Activated CD4-positive, alpha-beta memory T cell treated with anti-CD3 and anti-CD28 coated beads for 36 hours (primary cell): Measurements from ENCODE around the gene SSH3. TPM values are rescaled to one million over a fixed set of nuclear protein-coding genes. Genes with fewer than 3 reads are reported as not detected.
"Not testable (repeated sequence)": the region's sequence is repeated elsewhere in the genome, so short reads cannot be mapped to it uniquely, and the experiment has no call there.

ENCODE experiments used
- CTCF ChIA-PET: fragments of 350-600 bp; sonication (Branson Sonifier 250); formaldehyde crosslinking; loops from one replicate; lab custom pipeline; 2021; ENCODE audit warnings: antibody characterized with exemption, inconsistent platforms; lab: Charles Lee
- POLR2A ChIA-PET: fragments of 350-600 bp; sonication (Branson Sonifier 250); formaldehyde crosslinking; loops from one replicate; lab custom pipeline; 2021; ENCODE audit warnings: antibody characterized with exemption; lab: Charles Lee
- DNase-seq: peaks from one replicate; pipeline ENCODE4 v3.0.0-alpha.2; 2020
- H3K27ac Mint-ChIP-seq: one replicate; pipeline ENCODE4 v1.8.0; 2021; ENCODE audit warnings: mixed read lengths
- H3K27me3 Mint-ChIP-seq: one replicate; pipeline ENCODE4 v1.8.0; 2021; ENCODE audit warnings: mixed read lengths
- H3K36me3 Mint-ChIP-seq: one replicate; pipeline ENCODE4 v1.8.0; 2021; ENCODE audit warnings: mixed read lengths
- H3K4me1 Mint-ChIP-seq: one replicate; pipeline ENCODE4 v1.8.0; 2021; ENCODE audit warnings: low read depth, mixed read lengths
- H3K4me3 Mint-ChIP-seq: one replicate; pipeline ENCODE4 v1.8.0; 2021; ENCODE audit warnings: mild to moderate bottlenecking, mixed read lengths
- H3K9me3 Mint-ChIP-seq: one replicate; pipeline ENCODE4 v1.8.0; 2021; ENCODE audit warnings: mixed read lengths
- intact Hi-C: fragments of 100-400 bp; cut with micrococcal nuclease; formaldehyde crosslinking; loops from one replicate; pipeline ENCODE4 v1.15.1; 2023
- total RNA-seq, 2 experiments: library from RNA; stranded (reverse); gene quantifications; one replicate each; pipeline ENCODE4 v1.2.3, GENCODE V29; 2021

SSH3 gene, protein sequence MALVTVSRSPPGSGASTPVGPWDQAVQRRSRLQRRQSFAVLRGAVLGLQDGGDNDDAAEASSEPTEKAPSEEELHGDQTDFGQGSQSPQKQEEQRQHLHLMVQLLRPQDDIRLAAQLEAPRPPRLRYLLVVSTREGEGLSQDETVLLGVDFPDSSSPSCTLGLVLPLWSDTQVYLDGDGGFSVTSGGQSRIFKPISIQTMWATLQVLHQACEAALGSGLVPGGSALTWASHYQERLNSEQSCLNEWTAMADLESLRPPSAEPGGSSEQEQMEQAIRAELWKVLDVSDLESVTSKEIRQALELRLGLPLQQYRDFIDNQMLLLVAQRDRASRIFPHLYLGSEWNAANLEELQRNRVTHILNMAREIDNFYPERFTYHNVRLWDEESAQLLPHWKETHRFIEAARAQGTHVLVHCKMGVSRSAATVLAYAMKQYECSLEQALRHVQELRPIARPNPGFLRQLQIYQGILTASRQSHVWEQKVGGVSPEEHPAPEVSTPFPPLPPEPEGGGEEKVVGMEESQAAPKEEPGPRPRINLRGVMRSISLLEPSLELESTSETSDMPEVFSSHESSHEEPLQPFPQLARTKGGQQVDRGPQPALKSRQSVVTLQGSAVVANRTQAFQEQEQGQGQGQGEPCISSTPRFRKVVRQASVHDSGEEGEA
- 10 to 100 TPM; 14.9 to 19.4 TPM for total RNA-seq

DNA sequence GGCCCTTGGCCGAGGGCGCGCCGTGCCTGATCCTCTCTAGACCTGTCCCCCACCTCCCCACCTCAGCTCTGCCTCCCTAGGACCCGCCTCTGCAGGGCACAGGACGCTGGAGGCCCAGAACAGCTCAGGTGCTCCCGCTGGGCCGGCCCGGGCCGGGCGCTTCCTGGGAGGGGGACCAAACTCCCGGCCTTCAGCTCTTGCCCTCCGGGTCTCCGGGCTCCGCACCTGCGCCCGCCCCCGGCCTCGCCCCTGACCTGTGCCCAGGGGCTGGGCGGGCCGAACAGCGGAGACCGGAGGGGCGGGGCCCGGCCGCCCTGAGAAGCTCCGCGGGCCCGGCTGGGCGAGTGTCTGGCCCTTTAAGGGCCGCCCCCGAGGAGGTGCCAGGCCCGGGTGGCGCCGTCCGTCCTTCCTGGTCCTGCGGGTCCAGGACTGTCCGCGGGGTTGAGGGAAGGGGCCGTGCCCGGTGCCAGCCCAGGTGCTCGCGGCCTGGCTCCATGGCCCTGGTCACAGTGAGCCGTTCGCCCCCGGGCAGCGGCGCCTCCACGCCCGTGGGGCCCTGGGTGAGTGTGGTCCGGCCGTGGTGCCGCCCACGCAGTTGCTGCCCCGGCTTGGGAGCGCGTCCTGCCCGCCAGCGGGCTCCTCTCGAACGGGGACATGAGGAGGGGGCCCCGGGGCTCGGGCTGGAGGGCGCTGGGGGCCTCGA lies at the start of gene SSH3:
Gene SSH3 (plus strand): TSS at position 399 of the 703 bp plus-strand sequence. CDS start 96 bp downstream, at position 495.
- POLR2A ChIA-PET: interaction anchor here (0.5 to 2.2 kb wide), 8 partner anchors 10 to 169 kb away, joined by 3 to 13 read pairs (median 6); partner anchors contain the start of gene ANKRD13D
- intact Hi-C loops: no loop called here
- DNase-seq: peak; percentile 62
- no peak within 1 kb of the TSS for H3K27ac Mint-ChIP-seq
- peaks cover 17% of the 10 kb centered on the region for H3K36me3 Mint-ChIP-seq
- peaks cover 13% of the 10 kb centered on the region for H3K4me1 Mint-ChIP-seq
- H3K27me3 Mint-ChIP-seq: no peaks in the 10 kb centered on the region
- H3K4me3 Mint-ChIP-seq: peak within 1 kb of the TSS; percentile 70
- CTCF ChIA-PET: interaction anchor here (1.0 to 3.1 kb wide), 6 partner anchors 14 to 79 kb away, joined by 3 to 15 read pairs (median 4); partner anchors contain the start of gene ANKRD13D
- H3K9me3 Mint-ChIP-seq: no peaks in the 10 kb centered on the region

DNA sequence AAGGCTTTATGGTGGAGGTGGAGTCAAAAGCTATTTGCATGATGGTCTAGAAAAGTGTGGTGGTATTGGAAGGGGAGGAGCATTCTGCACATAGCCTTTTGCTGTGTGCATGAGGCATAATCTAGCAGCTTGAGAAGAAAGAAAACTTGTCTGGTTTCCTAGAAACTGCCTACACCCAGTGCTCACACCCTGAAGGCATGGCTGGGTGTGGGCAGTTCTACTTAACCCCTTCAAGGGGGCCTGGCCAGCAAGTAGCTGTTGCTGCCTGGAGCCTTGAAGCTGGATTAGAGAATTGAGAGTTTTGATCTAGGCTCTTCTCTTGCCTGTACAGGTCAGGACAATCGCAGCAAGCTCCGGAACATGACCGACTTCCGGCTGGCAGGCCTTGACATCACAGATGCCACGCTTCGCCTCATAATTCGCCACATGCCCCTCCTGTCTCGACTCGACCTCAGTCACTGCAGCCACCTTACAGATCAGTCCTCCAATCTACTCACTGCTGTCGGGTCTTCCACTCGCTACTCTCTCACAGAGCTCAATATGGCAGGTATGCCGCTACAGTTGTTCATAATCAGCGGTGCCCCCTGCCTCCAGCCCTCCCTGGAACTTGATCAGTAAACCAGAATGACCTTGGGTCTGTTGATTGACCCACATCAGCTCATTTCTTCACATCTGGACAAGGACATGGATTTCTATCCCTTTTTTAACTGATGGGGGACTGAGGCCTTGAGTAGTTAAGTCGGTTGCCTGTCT lies 49.3 kb upstream of the SSH3 start:
- DNase-seq: no peak
- Mint-ChIP-seq H3K4me3 (no peak overlapping the region), H3K27me3 (no peaks in the 10 kb centered on the region), H3K4me1 (peaks cover 33% of the 10 kb centered on the region), H3K27ac (peak overlapping the region; percentile 61), H3K9me3 (no peaks in the 10 kb centered on the region), H3K36me3 (peaks cover 67% of the 10 kb centered on the region)
- ChIA-PET CTCF (interaction anchor here (0.6 to 5.4 kb wide), 8 partner anchors 9 to 129 kb away, joined by 3 to 36 read pairs (median 5); no protein-coding TSS in a partner anchor), POLR2A (interaction anchor here (0.5 to 3.0 kb wide), 4 partner anchors 8 to 684 kb away, joined by 3 to 10 read pairs (median 5); no protein-coding TSS in a partner anchor)
- intact Hi-C loops: no loop called here

DNA sequence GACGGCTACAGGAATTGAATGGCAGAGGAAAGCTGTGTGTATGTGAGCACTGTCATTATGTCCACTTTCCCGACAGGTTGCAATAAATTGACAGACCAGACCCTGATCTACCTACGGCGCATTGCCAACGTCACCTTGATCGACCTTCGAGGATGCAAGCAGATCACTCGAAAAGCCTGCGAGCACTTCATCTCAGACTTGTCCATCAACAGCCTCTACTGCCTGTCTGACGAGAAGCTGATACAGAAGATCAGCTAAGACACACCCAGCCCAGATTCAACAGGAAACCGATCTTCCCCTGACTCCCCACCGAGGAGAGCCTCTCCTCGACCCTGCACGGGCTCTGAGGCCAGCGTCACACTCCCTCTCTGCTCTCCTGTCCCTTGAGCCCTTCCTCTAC lies 48.5 kb upstream of the SSH3 start:
- POLR2A ChIA-PET: interaction anchor here (0.5 kb wide), 1 partner anchor 685 kb away, joined by 4 read pairs; no protein-coding TSS in a partner anchor
- H3K4me1 Mint-ChIP-seq: peaks cover 27% of the 10 kb centered on the region
- intact Hi-C loops: no loop called here
- no peak for DNase-seq
- no peaks in the 10 kb centered on the region for H3K27me3 Mint-ChIP-seq
- H3K4me3 Mint-ChIP-seq: no peak overlapping the region
- peaks cover 60% of the 10 kb centered on the region for H3K36me3 Mint-ChIP-seq
- CTCF ChIA-PET: interaction anchor here (1.2 to 5.4 kb wide), 5 partner anchors 8 to 128 kb away, joined by 3 to 36 read pairs (median 4); no protein-coding TSS in a partner anchor
- H3K27ac Mint-ChIP-seq: peak overlapping the region; percentile 58
- no peaks in the 10 kb centered on the region for H3K9me3 Mint-ChIP-seq

DNA sequence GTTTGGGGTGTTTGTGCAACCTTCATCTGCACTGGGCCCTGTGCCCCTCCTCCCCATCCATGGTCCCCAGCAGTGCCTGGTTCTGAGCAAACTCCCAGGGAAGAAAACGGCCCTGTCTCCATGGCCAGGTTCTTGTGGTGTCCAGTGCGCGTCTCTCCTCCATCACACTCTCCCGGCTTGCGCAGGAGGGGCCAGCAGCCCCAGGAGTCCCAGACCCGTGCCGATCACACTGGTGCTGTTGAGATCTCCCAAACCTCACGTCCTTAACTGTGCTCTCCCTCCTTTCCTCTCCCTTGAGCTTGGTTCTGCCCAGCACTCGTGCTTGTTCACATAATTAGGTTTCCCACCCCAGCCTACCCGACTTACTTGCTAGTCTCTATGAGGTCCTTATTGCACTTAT lies 48.0 kb upstream of the SSH3 start:
- Mint-ChIP-seq H3K4me1 (peaks cover 25% of the 10 kb centered on the region), H3K4me3 (no peak overlapping the region), H3K27ac (no peak overlapping the region), H3K9me3 (no peaks in the 10 kb centered on the region), H3K36me3 (peaks cover 54% of the 10 kb centered on the region), H3K27me3 (no peaks in the 10 kb centered on the region)
- intact Hi-C loops: no loop called here
- ChIA-PET CTCF (interaction anchor here (3.1 kb wide), 1 partner anchor 62 kb away, joined by 16 read pairs; no protein-coding TSS in a partner anchor), POLR2A (no interaction called here)
- DNase-seq: no peak

DNA sequence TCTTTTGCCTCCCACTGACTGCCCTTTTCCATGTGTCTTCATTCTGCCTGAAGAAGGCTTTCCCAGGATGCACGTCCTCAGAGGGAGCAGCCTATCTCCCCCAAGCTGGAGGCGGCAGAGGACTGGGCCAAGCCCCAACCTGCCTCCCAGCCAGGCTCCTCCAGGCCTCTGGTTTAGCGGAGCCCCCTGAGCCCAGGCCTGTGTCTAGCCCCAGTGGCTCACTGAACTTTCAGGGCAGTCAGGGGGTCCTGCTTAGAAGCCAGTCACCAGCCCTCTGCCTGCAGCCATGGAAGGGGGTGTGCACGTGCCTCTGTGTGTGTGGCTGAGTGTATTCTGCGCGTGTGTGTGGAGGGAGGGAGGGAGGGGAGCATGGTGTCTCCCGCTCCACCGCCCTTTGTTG lies 47.5 kb upstream of the SSH3 start:
- CTCF ChIA-PET: no interaction called here
- H3K4me3 Mint-ChIP-seq: no peak overlapping the region
- peaks cover 50% of the 10 kb centered on the region for H3K36me3 Mint-ChIP-seq
- peaks cover 20% of the 10 kb centered on the region for H3K4me1 Mint-ChIP-seq
- no peak overlapping the region for H3K27ac Mint-ChIP-seq
- intact Hi-C loops: no loop called here
- H3K27me3 Mint-ChIP-seq: no peaks in the 10 kb centered on the region
- POLR2A ChIA-PET: no interaction called here
- no peak for DNase-seq
- H3K9me3 Mint-ChIP-seq: no peaks in the 10 kb centered on the region

DNA sequence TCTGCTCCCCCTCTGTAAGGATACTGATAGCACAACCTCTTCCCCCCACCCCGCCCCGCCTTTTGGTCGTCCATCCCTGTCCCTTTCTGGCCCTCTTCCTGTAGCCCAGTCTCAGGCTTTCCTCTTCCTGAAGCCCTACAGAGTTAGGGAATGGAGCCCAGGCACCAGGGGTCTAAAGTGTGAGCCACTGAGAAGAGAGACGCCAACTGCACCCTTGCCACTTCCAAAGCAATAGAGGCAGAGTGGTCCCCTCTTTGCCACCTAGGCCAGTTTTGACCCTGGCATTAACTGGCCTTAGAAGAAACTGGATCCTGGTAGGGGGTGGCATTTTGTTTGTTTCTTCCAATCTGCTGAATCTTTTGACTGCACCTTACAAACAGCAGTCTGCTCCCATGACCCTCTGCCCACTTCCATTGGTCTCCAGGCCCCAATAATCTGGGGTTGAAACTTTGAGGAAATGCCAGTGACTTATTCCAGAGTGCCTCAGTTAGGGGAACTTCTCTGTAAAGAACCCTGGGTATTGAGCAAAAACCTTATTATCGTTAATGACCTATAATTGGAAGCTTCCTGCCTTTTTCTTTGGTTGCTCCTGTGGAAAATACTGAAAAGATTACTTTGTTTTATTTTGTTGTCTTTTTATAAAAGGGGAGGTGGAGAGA lies 46.7 kb upstream of the SSH3 start:
- intact Hi-C loops: no loop called here
- H3K27me3 Mint-ChIP-seq: no peaks in the 10 kb centered on the region
- ChIA-PET POLR2A (no interaction called here), CTCF (no interaction called here)
- no peaks in the 10 kb centered on the region for H3K9me3 Mint-ChIP-seq
- peaks cover 21% of the 10 kb centered on the region for H3K4me1 Mint-ChIP-seq
- H3K4me3 Mint-ChIP-seq: no peak overlapping the region
- peaks cover 43% of the 10 kb centered on the region for H3K36me3 Mint-ChIP-seq
- peak; percentile 7 for DNase-seq
- no peak overlapping the region for H3K27ac Mint-ChIP-seq

DNA sequence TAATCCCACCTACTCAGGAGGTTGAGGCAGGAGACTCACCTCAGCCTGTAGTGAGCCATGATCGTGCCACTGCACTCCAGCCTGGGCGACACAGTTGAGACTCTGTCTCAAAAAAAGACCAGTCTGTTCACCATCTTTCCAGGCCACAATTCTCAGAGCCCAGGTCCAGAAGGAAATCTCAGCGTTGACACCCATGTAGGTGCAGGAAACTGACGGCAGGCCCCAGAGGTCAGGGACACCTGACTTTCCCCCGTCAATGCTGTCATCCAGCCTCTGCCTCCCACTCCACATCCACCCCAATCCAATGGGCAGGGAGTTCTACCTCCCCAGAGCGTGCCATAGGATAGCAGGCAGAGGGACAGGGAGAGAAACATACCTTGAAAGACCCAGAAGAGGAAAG lies 42.9 kb upstream of the SSH3 start:
- Mint-ChIP-seq H3K4me3 (no peak overlapping the region), H3K27me3 (no peaks in the 10 kb centered on the region), H3K36me3 (peaks cover 13% of the 10 kb centered on the region), H3K9me3 (no peaks in the 10 kb centered on the region), H3K4me1 (peaks cover 39% of the 10 kb centered on the region), H3K27ac (no peak overlapping the region)
- no peak for DNase-seq
- ChIA-PET POLR2A (no interaction called here), CTCF (no interaction called here)
- intact Hi-C loops: loop anchor here (5.0 kb wide), 1 partner anchor 122 kb away; no protein-coding TSS in a partner anchor

DNA sequence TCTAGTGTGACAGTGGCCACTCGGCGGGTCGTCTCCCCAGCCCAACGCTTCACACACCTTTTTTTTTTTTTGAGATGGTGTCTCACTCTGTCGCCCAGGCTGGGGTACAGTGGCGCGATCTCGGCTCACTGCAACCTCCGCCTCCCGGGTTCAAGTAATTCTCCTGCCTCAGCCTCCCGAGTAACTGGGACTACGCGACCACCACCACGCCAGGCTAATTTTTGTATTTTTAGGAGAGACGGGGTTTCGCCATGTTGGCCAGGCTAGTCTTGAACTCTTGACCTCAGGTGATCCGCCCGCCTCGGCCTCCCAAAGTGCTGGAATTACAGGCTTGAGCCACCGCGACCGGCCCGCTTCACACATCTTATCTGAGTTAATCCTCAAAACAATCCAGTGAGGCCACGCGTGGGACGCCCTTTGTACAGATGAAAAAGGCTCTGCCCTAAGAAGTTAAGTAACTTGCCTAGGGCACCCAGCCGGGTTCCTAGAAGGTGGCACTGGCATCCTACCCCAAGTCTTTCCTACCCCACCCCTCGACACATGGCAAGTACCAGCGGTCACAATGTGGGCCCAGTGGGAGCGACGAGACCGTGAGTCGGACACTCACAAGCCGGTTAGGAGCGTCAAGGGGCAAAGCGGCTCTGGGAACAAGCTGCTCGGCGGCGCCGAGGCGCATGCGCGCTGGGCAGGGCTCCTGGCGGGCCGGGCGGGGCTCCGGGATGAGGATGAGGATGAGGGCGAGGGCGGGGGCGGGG lies 42.3 kb upstream of the SSH3 start:
- not testable (repeated sequence) for H3K27ac Mint-ChIP-seq, H3K36me3 Mint-ChIP-seq, H3K27me3 Mint-ChIP-seq, H3K9me3 Mint-ChIP-seq
- intact Hi-C loops: loop anchor here (5.0 kb wide), 1 partner anchor 121 kb away; no protein-coding TSS in a partner anchor
- peaks cover 45% of the 10 kb centered on the region for H3K4me1 Mint-ChIP-seq
- H3K4me3 Mint-ChIP-seq: peak overlapping the region; percentile 60
- POLR2A ChIA-PET: interaction anchor here (2.4 to 3.2 kb wide), 3 partner anchors 7 to 56 kb away, joined by 6 to 22 read pairs (median 10); no protein-coding TSS in a partner anchor
- DNase-seq: peak; percentile 70
- CTCF ChIA-PET: interaction anchor here (1.0 to 4.9 kb wide), 13 partner anchors 9 to 208 kb away, joined by 3 to 150 read pairs (median 15); partner anchors contain the start of genes ANKRD13D, POLD4, PPP1CA and SSH3

DNA sequence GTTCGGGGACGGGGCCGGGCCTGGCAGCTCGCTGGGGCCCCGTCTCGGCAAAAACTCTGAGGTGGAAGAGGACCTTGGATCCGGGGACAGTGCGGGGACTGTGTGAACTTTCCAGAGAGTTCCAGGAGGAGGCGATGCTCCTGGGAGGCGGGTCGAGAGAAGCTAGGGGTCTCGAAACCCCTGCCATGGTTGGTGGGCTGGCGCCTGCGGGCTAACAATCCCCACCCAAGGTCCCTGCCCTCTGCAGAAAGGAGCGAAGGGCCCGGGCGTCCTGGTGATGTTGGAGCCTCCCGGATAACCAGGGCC lies 41.7 kb upstream of the SSH3 start:
- intact Hi-C loops: loop anchor here (5.0 kb wide), 1 partner anchor 121 kb away; no protein-coding TSS in a partner anchor
- peaks cover 46% of the 10 kb centered on the region for H3K4me1 Mint-ChIP-seq
- H3K27ac Mint-ChIP-seq: no peak overlapping the region
- ChIA-PET CTCF (interaction anchor here (0.7 to 4.9 kb wide), 19 partner anchors 9 to 208 kb away, joined by 3 to 150 read pairs (median 8); partner anchors contain the start of genes ANKRD13D, POLD4, PPP1CA and SSH3), POLR2A (interaction anchor here (0.6 to 3.2 kb wide), 6 partner anchors 8 to 82 kb away, joined by 3 to 22 read pairs (median 6); no protein-coding TSS in a partner anchor)
- DNase-seq: no peak
- no peaks in the 10 kb centered on the region for H3K27me3 Mint-ChIP-seq
- no peaks in the 10 kb centered on the region for H3K9me3 Mint-ChIP-seq
- H3K4me3 Mint-ChIP-seq: no peak overlapping the region
- peaks cover 8% of the 10 kb centered on the region for H3K36me3 Mint-ChIP-seq
